OCI-LY1 (cell line): ENCODE measurements around the gene PPEF2.

Experiments
- H2AFZ ChIP-seq: fragments of 200-600 bp; sonication (generic), shearing (Covaris generic); 2 replicates; pipeline ENCODE4 v1.6.0; 2014; ENCODE audit warnings: antibody characterized with exemption, mild to moderate bottlenecking, low read length
- H3F3A ChIP-seq: fragments of 200-600 bp; sonication (generic), shearing (Covaris generic); 2 replicates; pipeline ENCODE4 v1.6.0; 2014; ENCODE audit warnings: mild to moderate bottlenecking, antibody characterized with exemption, low read length, moderate library complexity; ENCODE audit not compliant: insufficient read depth
- H3K27ac ChIP-seq: fragments of 200-600 bp; sonication (generic); 2 replicates; pipeline ENCODE4 v1.5.1; 2014; ENCODE audit warnings: low read length, mixed run types, mild to moderate bottlenecking, low read depth; ENCODE audit not compliant: poor library complexity, severe bottlenecking
- H3K27me3 ChIP-seq: fragments of 200-600 bp; sonication (generic); 2 replicates; pipeline ENCODE4 v1.6.0; 2014; ENCODE audit warnings: antibody characterized with exemption, mild to moderate bottlenecking, low read length, moderate library complexity; ENCODE audit not compliant: insufficient read depth
- H3K36me3 ChIP-seq: fragments of 200-600 bp; sonication (generic); 2 replicates; pipeline ENCODE4 v1.6.1; 2014; ENCODE audit warnings: mild to moderate bottlenecking, antibody characterized with exemption, low read length, moderate library complexity, mixed read lengths; ENCODE audit not compliant: insufficient read depth
- H3K4me1 ChIP-seq: fragments of 200-600 bp; sonication (generic); 2 replicates; pipeline ENCODE4 v1.5.1; 2014; ENCODE audit warnings: mild to moderate bottlenecking, low read length, moderate library complexity; ENCODE audit not compliant: insufficient read depth, severe bottlenecking
- H3K4me2 ChIP-seq: fragments of 200-600 bp; sonication (generic), shearing (Covaris generic); 2 replicates; pipeline ENCODE4 v1.6.1; 2014; ENCODE audit warnings: low read length
- H3K4me3 ChIP-seq: fragments of 200-600 bp; sonication (generic); 2 replicates; pipeline ENCODE4 v1.5.1; 2014; ENCODE audit warnings: low read length, low read depth, mild to moderate bottlenecking, mixed read lengths; ENCODE audit not compliant: poor library complexity, severe bottlenecking
- H3K79me2 ChIP-seq: fragments of 200-600 bp; shearing (Covaris generic); 2 replicates; pipeline ENCODE4 v1.6.1; 2016; ENCODE audit warnings: mixed run types, low read length, mixed read lengths; ENCODE audit not compliant: insufficient read depth
- H3K9ac ChIP-seq: fragments of 200-600 bp; sonication (generic), shearing (Covaris generic); 2 replicates; pipeline ENCODE4 v1.6.1; 2014; ENCODE audit warnings: mild to moderate bottlenecking, low read length, mixed read lengths
- H3K9me2 ChIP-seq: fragments of 200-600 bp; sonication (generic), shearing (Covaris generic); 2 replicates; pipeline ENCODE4 v1.6.1; 2014; ENCODE audit warnings: low read depth, mild to moderate bottlenecking, low read length, mixed read lengths
- H3K9me3 ChIP-seq: fragments of 200-600 bp; shearing (Covaris generic); 2 replicates; pipeline ENCODE4 v1.6.1; 2014; ENCODE audit warnings: low read length, mixed read lengths
- H4K20me1 ChIP-seq: fragments of 200-600 bp; sonication (generic), shearing (Covaris generic); 2 replicates; pipeline ENCODE4 v1.6.0; 2016; ENCODE audit warnings: mild to moderate bottlenecking, low read length; ENCODE audit not compliant: insufficient read depth
- CTCF ChIP-seq: fragments of 200-600 bp; sonication (generic), shearing (Covaris generic); IDR thresholded peaks from 2 replicates; pipeline ENCODE4 v1.5.1; 2017; ENCODE audit warnings: mild to moderate bottlenecking, antibody characterized with exemption, low read length, moderate library complexity, mixed read lengths
- EZH2 ChIP-seq: fragments of 200-600 bp; sonication (generic), shearing (Covaris generic); IDR thresholded peaks from 2 replicates; pipeline ENCODE4 v1.8.0; 2017; ENCODE audit warnings: borderline replicate concordance, mixed run types, mild to moderate bottlenecking, antibody characterized with exemption, low read length, moderate library complexity, mixed read lengths

PPEF2 gene

GRCh38 chr4:75898536-75898935, 3.7 kb downstream of the PPEF2 start:
- Histone ChIP-seq H3K4me3 (no peak overlapping the region), H3K79me2 (no peaks in the 10 kb centered on the region), H3K9me2 (no peaks in the 10 kb centered on the region), H3K4me1 (peaks cover 11% of the 10 kb centered on the region), H3F3A (no peaks in the 10 kb centered on the region), H3K9me3 (peaks cover 4% of the 10 kb centered on the region; the same call in 1 of the 2 replicates), H3K4me2 (no peak overlapping the region), H4K20me1 (no peaks in the 10 kb centered on the region), H3K36me3 (no peaks in the 10 kb centered on the region), H3K27me3 (no peaks in the 10 kb centered on the region), H3K27ac (no peak overlapping the region), H2AFZ (no peak overlapping the region), H3K9ac (no peak overlapping the region)
- TF ChIP-seq CTCF (no peak), EZH2 (no peak)

- Histone ChIP-seq H3K9me3 (peaks cover 4% of the 10 kb centered on the region; the same call in 1 of the 2 replicates), H2AFZ (no peak overlapping the region)
These were observed 6.4 kb downstream of the PPEF2 start for GRCh38 chr4:75895744-75896314.

GRCh38 chr4:75892508-75892907, 9.7 kb downstream of the PPEF2 start:
- Histone ChIP-seq H3K27me3 (no peaks in the 10 kb centered on the region), H3K9ac (no peak overlapping the region)
- no peak for TF ChIP-seq EZH2
- TF ChIP-seq CTCF = no peak

More at GRCh38 chr4:75895744-75896314, 6.4 kb downstream of the PPEF2 start:
- Histone ChIP-seq H3K79me2 (no peaks in the 10 kb centered on the region), H3K4me1 (no peaks in the 10 kb centered on the region), H3K36me3 (no peaks in the 10 kb centered on the region), H4K20me1 (no peaks in the 10 kb centered on the region), H3K4me3 (no peak overlapping the region), H3K27me3 (no peaks in the 10 kb centered on the region), H3K9me2 (no peaks in the 10 kb centered on the region), H3K4me2 (no peak overlapping the region), H3K9ac (no peak overlapping the region), H3F3A (no peaks in the 10 kb centered on the region), H3K27ac (no peak overlapping the region)
- TF ChIP-seq EZH2 (no peak), CTCF (peak; percentile 69)

More at GRCh38 chr4:75892508-75892907, 9.7 kb downstream of the PPEF2 start:
- no peak overlapping the region for H3K4me2 ChIP-seq
- no peaks in the 10 kb centered on the region for H3F3A ChIP-seq
- no peak overlapping the region for H2AFZ ChIP-seq
- no peaks in the 10 kb centered on the region for H3K9me2 ChIP-seq
- H3K36me3 ChIP-seq = no peaks in the 10 kb centered on the region
- H3K79me2 ChIP-seq = no peaks in the 10 kb centered on the region
- H3K4me3 ChIP-seq = no peak overlapping the region
- H3K4me1 ChIP-seq = no peaks in the 10 kb centered on the region
- no peaks in the 10 kb centered on the region for H4K20me1 ChIP-seq
- no peaks in the 10 kb centered on the region for H3K9me3 ChIP-seq
- no peak overlapping the region for H3K27ac ChIP-seq
